K562 (cell line): ENCODE measurements around the gene SLC1A5. TPM values are rescaled to one million over a fixed set of nuclear protein-coding genes. Genes with fewer than 3 reads are reported as not detected.
A peak's percentile ranks its signal among the peaks of the same experiment; 100 is the strongest.

Experiments used
- ADNP ChIP-seq: fragments of 200-800 bp; sonication (Bioruptor generic); IDR thresholded peaks from 2 replicates; pipeline ENCODE4 v1.6.1; 2016; ENCODE audit warnings: missing genetic modification characterization, missing compliant biosample characterization
- POLR2AphosphoS2 ChIP-seq: IDR thresholded peaks from 2 replicates; pipeline ENCODE4 v1.6.1; 2012; ENCODE audit warnings: low read length, improper control_type of control experiment
- TCF7 ChIP-seq: sonication (generic); IDR thresholded peaks from 2 replicates; pipeline ENCODE4 v1.6.1; 2016; ENCODE audit warnings: antibody characterized with exemption, borderline replicate concordance
- YY1 ChIP-seq, 3 experiments: IDR thresholded peaks; 2 replicates each; pipeline ENCODE4 v1.6.1; 2011; ENCODE audit warnings: low read length in 2 of 3, mild to moderate bottlenecking in 2 of 3, moderate library complexity in 2 of 3, borderline replicate concordance in 1 of 3, control low read depth in 1 of 3, low read depth in 1 of 3; ENCODE audit not compliant: insufficient read depth in 3 of 3, insufficient replicate concordance in 2 of 3, control insufficient read depth in 1 of 3, insufficient read length in 1 of 3; ENCODE audit errors: extremely low read depth in 1 of 3
- ZKSCAN1 ChIP-seq: fragments of 150-350 bp; IDR thresholded peaks from 2 replicates; pipeline ENCODE4 v1.6.1; 2016; ENCODE audit warnings: low read depth, low read length
- ZNF586 ChIP-seq: fragments of 450-650 bp; formaldehyde crosslinking; conservative IDR thresholded peaks from 2 replicates; pipeline ENCODE4 v1.4.0; 2020; ENCODE audit warnings: mild to moderate bottlenecking, moderate library complexity
- polyA plus RNA-seq, 8 experiments: library from polyadenylated mRNA; depleted of rRNA in 4 of 8; stranded (reverse) in 5 of 8; unstranded in 3 of 8; fragments of >200 nt; fragmentation: Nextera tagmentation in 2 of 8; fragmentation: Illumina TruSeq in 1 of 8; extraction: Ambion mirVana in 2 of 8; extraction: Trizol in 1 of 8; gene quantifications; 2 replicates each; pipeline versions ENCODE4 v1.2.1 to v1.2.3, GENCODE V29; 2011 to 2014; ENCODE audit warnings: inconsistent platforms in 1 of 8, missing spikeins in 1 of 8
- total RNA-seq, 7 experiments: library from RNA; depleted of rRNA in 6 of 7; stranded (reverse); fragments of >200 nt in 6 of 7; fragmentation: Illumina TruSeq in 2 of 7; extraction: Trizol in 2 of 7; gene quantifications; 2 replicates each; pipeline versions ENCODE4 v1.2.1 to v1.2.3, GENCODE V29; 2011 to 2021; ENCODE audit warnings: low replicate concordance in 1 of 7
- TF ChIP-seq, protein P1 (sequence below): fragments of 200-600 bp; sonication (generic); IDR thresholded peaks from one replicate; pipeline ENCODE4 v1.6.1; 2012; ENCODE audit warnings: mild to moderate bottlenecking, low read depth, low read length, inconsistent platforms
- TF ChIP-seq, protein P2 (sequence below): fragments of 150-350 bp; IDR thresholded peaks from 2 replicates; pipeline ENCODE4 v1.6.1; 2014; ENCODE audit warnings: low read depth, mild to moderate bottlenecking, low read length, borderline replicate concordance
- TF ChIP-seq, protein P3 (sequence below): sonication (generic); formaldehyde crosslinking; IDR thresholded peaks from 2 replicates; pipeline ENCODE4 v1.8.0; 2022; ENCODE audit warnings: mild to moderate bottlenecking, missing genetic modification reagents
- TF ChIP-seq, protein P4 (sequence below): fragments of 450-650 bp; formaldehyde crosslinking; IDR thresholded peaks from 2 replicates; pipeline ENCODE4 v1.4.0; 2020; ENCODE audit warnings: mild to moderate bottlenecking

The SLC1A5 gene
- total and polyA plus RNA-seq, 9 of the 15 experiments (the other 6 are each of a cell fraction or from before 2014, with no cell fraction given): 31.2 to 417 (median 134) TPM

DNA sequence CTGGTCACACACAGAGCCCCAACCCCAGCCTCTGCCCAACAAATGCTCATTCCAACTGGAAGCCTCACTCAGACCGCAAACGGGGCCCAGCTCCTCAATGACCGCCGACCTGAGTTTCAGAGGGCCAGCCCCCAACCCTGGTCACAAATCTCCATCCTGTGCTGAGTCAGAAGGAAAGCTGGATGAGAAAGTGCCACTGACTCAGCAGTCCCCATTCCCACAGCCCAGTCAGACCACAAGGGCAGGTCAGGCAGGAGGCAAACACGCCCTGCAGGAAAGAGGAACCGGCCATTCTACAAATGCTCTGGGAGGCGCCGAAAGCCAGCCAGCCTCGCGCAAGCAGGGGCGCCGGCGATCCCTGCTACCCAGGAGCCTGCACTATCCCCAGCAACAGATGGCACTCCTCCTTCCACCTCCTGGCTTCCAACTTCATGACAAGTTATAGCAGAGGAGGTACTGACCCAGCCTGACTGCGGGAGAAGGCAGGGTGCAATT lies 57.3 kb downstream of the SLC1A5 start (continued):
- TF ChIP-seq, protein P1, sequence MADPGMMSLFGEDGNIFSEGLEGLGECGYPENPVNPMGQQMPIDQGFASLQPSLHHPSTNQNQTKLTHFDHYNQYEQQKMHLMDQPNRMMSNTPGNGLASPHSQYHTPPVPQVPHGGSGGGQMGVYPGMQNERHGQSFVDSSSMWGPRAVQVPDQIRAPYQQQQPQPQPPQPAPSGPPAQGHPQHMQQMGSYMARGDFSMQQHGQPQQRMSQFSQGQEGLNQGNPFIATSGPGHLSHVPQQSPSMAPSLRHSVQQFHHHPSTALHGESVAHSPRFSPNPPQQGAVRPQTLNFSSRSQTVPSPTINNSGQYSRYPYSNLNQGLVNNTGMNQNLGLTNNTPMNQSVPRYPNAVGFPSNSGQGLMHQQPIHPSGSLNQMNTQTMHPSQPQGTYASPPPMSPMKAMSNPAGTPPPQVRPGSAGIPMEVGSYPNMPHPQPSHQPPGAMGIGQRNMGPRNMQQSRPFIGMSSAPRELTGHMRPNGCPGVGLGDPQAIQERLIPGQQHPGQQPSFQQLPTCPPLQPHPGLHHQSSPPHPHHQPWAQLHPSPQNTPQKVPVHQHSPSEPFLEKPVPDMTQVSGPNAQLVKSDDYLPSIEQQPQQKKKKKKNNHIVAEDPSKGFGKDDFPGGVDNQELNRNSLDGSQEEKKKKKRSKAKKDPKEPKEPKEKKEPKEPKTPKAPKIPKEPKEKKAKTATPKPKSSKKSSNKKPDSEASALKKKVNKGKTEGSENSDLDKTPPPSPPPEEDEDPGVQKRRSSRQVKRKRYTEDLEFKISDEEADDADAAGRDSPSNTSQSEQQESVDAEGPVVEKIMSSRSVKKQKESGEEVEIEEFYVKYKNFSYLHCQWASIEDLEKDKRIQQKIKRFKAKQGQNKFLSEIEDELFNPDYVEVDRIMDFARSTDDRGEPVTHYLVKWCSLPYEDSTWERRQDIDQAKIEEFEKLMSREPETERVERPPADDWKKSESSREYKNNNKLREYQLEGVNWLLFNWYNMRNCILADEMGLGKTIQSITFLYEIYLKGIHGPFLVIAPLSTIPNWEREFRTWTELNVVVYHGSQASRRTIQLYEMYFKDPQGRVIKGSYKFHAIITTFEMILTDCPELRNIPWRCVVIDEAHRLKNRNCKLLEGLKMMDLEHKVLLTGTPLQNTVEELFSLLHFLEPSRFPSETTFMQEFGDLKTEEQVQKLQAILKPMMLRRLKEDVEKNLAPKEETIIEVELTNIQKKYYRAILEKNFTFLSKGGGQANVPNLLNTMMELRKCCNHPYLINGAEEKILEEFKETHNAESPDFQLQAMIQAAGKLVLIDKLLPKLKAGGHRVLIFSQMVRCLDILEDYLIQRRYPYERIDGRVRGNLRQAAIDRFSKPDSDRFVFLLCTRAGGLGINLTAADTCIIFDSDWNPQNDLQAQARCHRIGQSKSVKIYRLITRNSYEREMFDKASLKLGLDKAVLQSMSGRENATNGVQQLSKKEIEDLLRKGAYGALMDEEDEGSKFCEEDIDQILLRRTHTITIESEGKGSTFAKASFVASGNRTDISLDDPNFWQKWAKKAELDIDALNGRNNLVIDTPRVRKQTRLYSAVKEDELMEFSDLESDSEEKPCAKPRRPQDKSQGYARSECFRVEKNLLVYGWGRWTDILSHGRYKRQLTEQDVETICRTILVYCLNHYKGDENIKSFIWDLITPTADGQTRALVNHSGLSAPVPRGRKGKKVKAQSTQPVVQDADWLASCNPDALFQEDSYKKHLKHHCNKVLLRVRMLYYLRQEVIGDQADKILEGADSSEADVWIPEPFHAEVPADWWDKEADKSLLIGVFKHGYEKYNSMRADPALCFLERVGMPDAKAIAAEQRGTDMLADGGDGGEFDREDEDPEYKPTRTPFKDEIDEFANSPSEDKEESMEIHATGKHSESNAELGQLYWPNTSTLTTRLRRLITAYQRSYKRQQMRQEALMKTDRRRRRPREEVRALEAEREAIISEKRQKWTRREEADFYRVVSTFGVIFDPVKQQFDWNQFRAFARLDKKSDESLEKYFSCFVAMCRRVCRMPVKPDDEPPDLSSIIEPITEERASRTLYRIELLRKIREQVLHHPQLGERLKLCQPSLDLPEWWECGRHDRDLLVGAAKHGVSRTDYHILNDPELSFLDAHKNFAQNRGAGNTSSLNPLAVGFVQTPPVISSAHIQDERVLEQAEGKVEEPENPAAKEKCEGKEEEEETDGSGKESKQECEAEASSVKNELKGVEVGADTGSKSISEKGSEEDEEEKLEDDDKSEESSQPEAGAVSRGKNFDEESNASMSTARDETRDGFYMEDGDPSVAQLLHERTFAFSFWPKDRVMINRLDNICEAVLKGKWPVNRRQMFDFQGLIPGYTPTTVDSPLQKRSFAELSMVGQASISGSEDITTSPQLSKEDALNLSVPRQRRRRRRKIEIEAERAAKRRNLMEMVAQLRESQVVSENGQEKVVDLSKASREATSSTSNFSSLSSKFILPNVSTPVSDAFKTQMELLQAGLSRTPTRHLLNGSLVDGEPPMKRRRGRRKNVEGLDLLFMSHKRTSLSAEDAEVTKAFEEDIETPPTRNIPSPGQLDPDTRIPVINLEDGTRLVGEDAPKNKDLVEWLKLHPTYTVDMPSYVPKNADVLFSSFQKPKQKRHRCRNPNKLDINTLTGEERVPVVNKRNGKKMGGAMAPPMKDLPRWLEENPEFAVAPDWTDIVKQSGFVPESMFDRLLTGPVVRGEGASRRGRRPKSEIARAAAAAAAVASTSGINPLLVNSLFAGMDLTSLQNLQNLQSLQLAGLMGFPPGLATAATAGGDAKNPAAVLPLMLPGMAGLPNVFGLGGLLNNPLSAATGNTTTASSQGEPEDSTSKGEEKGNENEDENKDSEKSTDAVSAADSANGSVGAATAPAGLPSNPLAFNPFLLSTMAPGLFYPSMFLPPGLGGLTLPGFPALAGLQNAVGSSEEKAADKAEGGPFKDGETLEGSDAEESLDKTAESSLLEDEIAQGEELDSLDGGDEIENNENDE: no peak
- TF ChIP-seq, protein P2, sequence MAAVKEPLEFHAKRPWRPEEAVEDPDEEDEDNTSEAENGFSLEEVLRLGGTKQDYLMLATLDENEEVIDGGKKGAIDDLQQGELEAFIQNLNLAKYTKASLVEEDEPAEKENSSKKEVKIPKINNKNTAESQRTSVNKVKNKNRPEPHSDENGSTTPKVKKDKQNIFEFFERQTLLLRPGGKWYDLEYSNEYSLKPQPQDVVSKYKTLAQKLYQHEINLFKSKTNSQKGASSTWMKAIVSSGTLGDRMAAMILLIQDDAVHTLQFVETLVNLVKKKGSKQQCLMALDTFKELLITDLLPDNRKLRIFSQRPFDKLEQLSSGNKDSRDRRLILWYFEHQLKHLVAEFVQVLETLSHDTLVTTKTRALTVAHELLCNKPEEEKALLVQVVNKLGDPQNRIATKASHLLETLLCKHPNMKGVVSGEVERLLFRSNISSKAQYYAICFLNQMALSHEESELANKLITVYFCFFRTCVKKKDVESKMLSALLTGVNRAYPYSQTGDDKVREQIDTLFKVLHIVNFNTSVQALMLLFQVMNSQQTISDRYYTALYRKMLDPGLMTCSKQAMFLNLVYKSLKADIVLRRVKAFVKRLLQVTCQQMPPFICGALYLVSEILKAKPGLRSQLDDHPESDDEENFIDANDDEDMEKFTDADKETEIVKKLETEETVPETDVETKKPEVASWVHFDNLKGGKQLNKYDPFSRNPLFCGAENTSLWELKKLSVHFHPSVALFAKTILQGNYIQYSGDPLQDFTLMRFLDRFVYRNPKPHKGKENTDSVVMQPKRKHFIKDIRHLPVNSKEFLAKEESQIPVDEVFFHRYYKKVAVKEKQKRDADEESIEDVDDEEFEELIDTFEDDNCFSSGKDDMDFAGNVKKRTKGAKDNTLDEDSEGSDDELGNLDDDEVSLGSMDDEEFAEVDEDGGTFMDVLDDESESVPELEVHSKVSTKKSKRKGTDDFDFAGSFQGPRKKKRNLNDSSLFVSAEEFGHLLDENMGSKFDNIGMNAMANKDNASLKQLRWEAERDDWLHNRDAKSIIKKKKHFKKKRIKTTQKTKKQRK: no peak
- TF ChIP-seq ZKSCAN1: peak; percentile 68; the same call in 1 of the 2 replicates
- no peak for TF ChIP-seq ZNF586 (CRISPR knock-in tag)
- TF ChIP-seq, protein P3, sequence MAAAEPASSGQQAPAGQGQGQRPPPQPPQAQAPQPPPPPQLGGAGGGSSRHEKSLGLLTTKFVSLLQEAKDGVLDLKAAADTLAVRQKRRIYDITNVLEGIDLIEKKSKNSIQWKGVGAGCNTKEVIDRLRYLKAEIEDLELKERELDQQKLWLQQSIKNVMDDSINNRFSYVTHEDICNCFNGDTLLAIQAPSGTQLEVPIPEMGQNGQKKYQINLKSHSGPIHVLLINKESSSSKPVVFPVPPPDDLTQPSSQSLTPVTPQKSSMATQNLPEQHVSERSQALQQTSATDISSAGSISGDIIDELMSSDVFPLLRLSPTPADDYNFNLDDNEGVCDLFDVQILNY (CRISPR knock-in tag): no peak
- no peak for TF ChIP-seq POLR2AphosphoS2
- no peak for TF ChIP-seq TCF7
- TF ChIP-seq, protein P4, sequence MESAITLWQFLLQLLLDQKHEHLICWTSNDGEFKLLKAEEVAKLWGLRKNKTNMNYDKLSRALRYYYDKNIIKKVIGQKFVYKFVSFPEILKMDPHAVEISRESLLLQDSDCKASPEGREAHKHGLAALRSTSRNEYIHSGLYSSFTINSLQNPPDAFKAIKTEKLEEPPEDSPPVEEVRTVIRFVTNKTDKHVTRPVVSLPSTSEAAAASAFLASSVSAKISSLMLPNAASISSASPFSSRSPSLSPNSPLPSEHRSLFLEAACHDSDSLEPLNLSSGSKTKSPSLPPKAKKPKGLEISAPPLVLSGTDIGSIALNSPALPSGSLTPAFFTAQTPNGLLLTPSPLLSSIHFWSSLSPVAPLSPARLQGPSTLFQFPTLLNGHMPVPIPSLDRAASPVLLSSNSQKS: no peak
- TF ChIP-seq YY1 (IDR thresholded peaks at IDR 0.05; ENCODE audit: borderline replicate concordance in 1 of 3, control insufficient read depth in 1 of 3, extremely low read depth in 1 of 3, insufficient read depth in 3 of 3, insufficient read length in 1 of 3, insufficient replicate concordance in 2 of 3, low read depth in 1 of 3, low read length in 2 of 3): peak in 2 of 3 experiments; percentile 51 to 82
- TF ChIP-seq ADNP: no peak
